GM12878 (cell line): ENCODE measurements around the gene CUEDC1.

Experiments used
- ATF2 ChIP-seq: IDR thresholded peaks from 2 replicates; pipeline ENCODE4 v1.6.1; 2012; ENCODE audit warnings: low read length, inconsistent platforms
- PBX3 ChIP-seq: IDR thresholded peaks from 2 replicates; pipeline ENCODE4 v1.6.1; 2011; ENCODE audit warnings: mild to moderate bottlenecking, low read depth, low read length, moderate library complexity; ENCODE audit not compliant: insufficient replicate concordance
- PKNOX1 ChIP-seq: fragments of 450-650 bp; IDR thresholded peaks from 2 replicates; pipeline ENCODE4 v1.6.1; 2016; ENCODE audit warnings: mild to moderate bottlenecking
- STAT3 ChIP-seq: IDR thresholded peaks from 2 replicates; pipeline ENCODE4 v1.6.1; 2011; ENCODE audit warnings: low read depth, low read length, improper control_type of control experiment
- TAF1 ChIP-seq: IDR thresholded peaks from 2 replicates; pipeline ENCODE4 v1.6.1; 2011; ENCODE audit warnings: mild to moderate bottlenecking, low read depth, low read length, borderline replicate concordance
- ZSCAN29 ChIP-seq: fragments of 450-650 bp; IDR thresholded peaks from 2 replicates; pipeline ENCODE4 v1.6.1; 2017; ENCODE audit warnings: mild to moderate bottlenecking, moderate library complexity
- TF ChIP-seq, protein P1 (sequence below), 3 experiments: IDR thresholded peaks in 2 of 3; conservative IDR thresholded peaks in 1 of 3; 2 replicates each; pipeline ENCODE4 v1.5.1; 2011; ENCODE audit warnings: low read depth in 3 of 3, low read length in 3 of 3, mild to moderate bottlenecking in 3 of 3, control low read depth in 2 of 3, moderate library complexity in 2 of 3, inconsistent platforms in 1 of 3, mixed read lengths in 1 of 3; ENCODE audit not compliant: control insufficient read depth in 2 of 3, insufficient read depth in 1 of 3; ENCODE audit errors: extremely low read depth in 1 of 3
- TF ChIP-seq, protein P2 (sequence below): IDR thresholded peaks from 2 replicates; pipeline ENCODE4 v1.6.1; 2011; ENCODE audit warnings: low read depth, low read length, improper control_type of control experiment, borderline replicate concordance

DNA sequence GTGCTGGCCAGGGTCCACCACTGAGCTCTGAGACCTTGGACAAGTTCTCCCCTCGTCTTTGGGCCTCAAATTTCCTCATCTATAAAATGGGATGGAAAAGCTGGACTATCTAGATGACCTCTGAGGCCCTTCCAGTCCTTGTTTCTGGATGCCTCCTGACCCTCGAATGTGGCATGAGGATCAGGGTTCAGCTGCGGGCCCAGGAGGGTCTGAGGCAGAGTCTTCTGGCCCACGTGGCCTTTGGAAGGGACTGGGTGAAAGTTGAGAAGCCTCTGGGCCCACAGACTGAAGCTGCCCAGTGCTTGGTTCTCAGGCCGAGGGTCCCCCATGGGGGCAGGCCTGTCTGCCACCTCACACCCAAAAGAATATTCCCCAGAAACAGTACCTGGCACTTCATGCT is 88.5 kb downstream of the CUEDC1 start:
- TF ChIP-seq TAF1 (no peak), PKNOX1 (no peak), PBX3 (no peak), STAT3 (no peak), ATF2 (no peak), ZSCAN29 (no peak)
- TF ChIP-seq, protein P1, sequence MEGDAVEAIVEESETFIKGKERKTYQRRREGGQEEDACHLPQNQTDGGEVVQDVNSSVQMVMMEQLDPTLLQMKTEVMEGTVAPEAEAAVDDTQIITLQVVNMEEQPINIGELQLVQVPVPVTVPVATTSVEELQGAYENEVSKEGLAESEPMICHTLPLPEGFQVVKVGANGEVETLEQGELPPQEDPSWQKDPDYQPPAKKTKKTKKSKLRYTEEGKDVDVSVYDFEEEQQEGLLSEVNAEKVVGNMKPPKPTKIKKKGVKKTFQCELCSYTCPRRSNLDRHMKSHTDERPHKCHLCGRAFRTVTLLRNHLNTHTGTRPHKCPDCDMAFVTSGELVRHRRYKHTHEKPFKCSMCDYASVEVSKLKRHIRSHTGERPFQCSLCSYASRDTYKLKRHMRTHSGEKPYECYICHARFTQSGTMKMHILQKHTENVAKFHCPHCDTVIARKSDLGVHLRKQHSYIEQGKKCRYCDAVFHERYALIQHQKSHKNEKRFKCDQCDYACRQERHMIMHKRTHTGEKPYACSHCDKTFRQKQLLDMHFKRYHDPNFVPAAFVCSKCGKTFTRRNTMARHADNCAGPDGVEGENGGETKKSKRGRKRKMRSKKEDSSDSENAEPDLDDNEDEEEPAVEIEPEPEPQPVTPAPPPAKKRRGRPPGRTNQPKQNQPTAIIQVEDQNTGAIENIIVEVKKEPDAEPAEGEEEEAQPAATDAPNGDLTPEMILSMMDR (IDR thresholded peaks at IDR 0.05 in 2 of 3, conservative IDR thresholded peaks at IDR 0.05 in 1 of 3; ENCODE audit: control insufficient read depth in 2 of 3, extremely low read depth in 1 of 3, insufficient read depth in 1 of 3, low read depth in 3 of 3, low read length in 3 of 3): no peak
- TF ChIP-seq, protein P2, sequence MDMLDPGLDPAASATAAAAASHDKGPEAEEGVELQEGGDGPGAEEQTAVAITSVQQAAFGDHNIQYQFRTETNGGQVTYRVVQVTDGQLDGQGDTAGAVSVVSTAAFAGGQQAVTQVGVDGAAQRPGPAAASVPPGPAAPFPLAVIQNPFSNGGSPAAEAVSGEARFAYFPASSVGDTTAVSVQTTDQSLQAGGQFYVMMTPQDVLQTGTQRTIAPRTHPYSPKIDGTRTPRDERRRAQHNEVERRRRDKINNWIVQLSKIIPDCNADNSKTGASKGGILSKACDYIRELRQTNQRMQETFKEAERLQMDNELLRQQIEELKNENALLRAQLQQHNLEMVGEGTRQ: no peak
